HG03045 (cell line): Measurements from ENCODE around the gene ZNF782.
A peak's percentile ranks its signal among the peaks of the same experiment; 100 is the strongest.
"Not testable (repeated sequence)": the region's sequence is repeated elsewhere in the genome, so short reads cannot be mapped to it uniquely, and the experiment has no call there.

Experiments used
- ATAC-seq: cut with Tn5 transposase; IDR thresholded peaks from one replicate; pipeline ENCODE4 v1.9.1; 2021; ENCODE audit warnings: mild to moderate bottlenecking, moderate library complexity; ENCODE audit not compliant: unreplicated experiment

Gene ZNF782

GRCh38 chr9:96853781-96854650, at the start of gene ZNF782:
TSS of gene ZNF782 (minus strand) at chr9:96854514. CDS start at chr9:96851961, 2,553 bp downstream.
- peak; percentile 90 for ATAC-seq

GRCh38 chr9:96900010-96900409, 45.7 kb upstream of the ZNF782 start:
- ATAC-seq, result not testable (repeated sequence)

- no peak for ATAC-seq
These were observed 37.8 kb upstream of the ZNF782 start for GRCh38 chr9:96892131-96892530.

- no peak for ATAC-seq
These were observed 34.3 kb upstream of the ZNF782 start for GRCh38 chr9:96888591-96888990.

- ATAC-seq, result no peak
These were observed 31.1 kb upstream of the ZNF782 start for GRCh38 chr9:96885424-96885823.

GRCh38 chr9:96884443-96884842, 30.1 kb upstream of the ZNF782 start:
- no peak for ATAC-seq

GRCh38 chr9:96883922-96884321, 29.6 kb upstream of the ZNF782 start:
- no peak for ATAC-seq

GRCh38 chr9:96877269-96877668, 23.0 kb upstream of the ZNF782 start:
- no peak for ATAC-seq

GRCh38 chr9:96875461-96876142, 21.3 kb upstream of the ZNF782 start:
- peak; percentile 52 for ATAC-seq

- peak; percentile 40 for ATAC-seq
These were observed 20.7 kb upstream of the ZNF782 start for GRCh38 chr9:96874947-96875460.

- ATAC-seq, result no peak
These were observed 20.0 kb upstream of the ZNF782 start for GRCh38 chr9:96874201-96874785.

GRCh38 chr9:96871176-96871575, 16.9 kb upstream of the ZNF782 start:
- no peak for ATAC-seq

GRCh38 chr9:96868709-96869108, 14.4 kb upstream of the ZNF782 start:
- no peak for ATAC-seq

GRCh38 chr9:96867079-96867804, 12.9 kb upstream of the ZNF782 start:
- ATAC-seq, result no peak

- not testable (repeated sequence) for ATAC-seq
These were observed 10.9 kb upstream of the ZNF782 start for GRCh38 chr9:96865240-96865639.

- ATAC-seq, result no peak
These were observed 5.3 kb upstream of the ZNF782 start for GRCh38 chr9:96859461-96860198.

- ATAC-seq, result no peak
These were observed 4.4 kb upstream of the ZNF782 start for GRCh38 chr9:96858670-96859069.

- ATAC-seq, result no peak
These were observed 3.8 kb upstream of the ZNF782 start for GRCh38 chr9:96858018-96858573.

- ATAC-seq, result peak; percentile 47
These were observed 2.3 kb upstream of the ZNF782 start for GRCh38 chr9:96856363-96857286.
